ENCODE measurements around the gene SREBF1. TPM values are rescaled to one million over a fixed set of nuclear protein-coding genes. Genes with fewer than 3 reads are reported as not detected.
A peak's percentile ranks its signal among the peaks of the same experiment; 100 is the strongest.

SREBF1 gene
- total and polyA plus RNA-seq, 2 experiments from 2014 or later, result 39.6 to 85.3 TPM

- Histone ChIP-seq H3K79me2 (replicated peaks; ENCODE audit: insufficient read depth) (no peaks in the 10 kb centered on the region), H3K4me3 (no peak overlapping the region), H3K36me3 (ENCODE audit: insufficient read depth) (no peaks in the 10 kb centered on the region), H3F3A (replicated peaks; ENCODE audit: low read depth) (no peaks in the 10 kb centered on the region), H3K9me2 (ENCODE audit: insufficient read depth) (no peaks in the 10 kb centered on the region), H3K27me3 (ENCODE audit: insufficient read depth) (no peaks in the 10 kb centered on the region), H2AFZ (no peak overlapping the region), H3K4me1 (ENCODE audit: insufficient read depth) (peaks cover 19% of the 10 kb centered on the region), H3K4me2 (no peak overlapping the region), H3K27ac (ENCODE audit: low read depth) (no peak overlapping the region), H4K20me1 (replicated peaks; ENCODE audit: insufficient read depth) (no peaks in the 10 kb centered on the region)
- H3K4me1 Mint-ChIP-seq, result peaks cover 53% of the 10 kb centered on the region
- no peaks in the 10 kb centered on the region for H3K9me3 Mint-ChIP-seq
- no peak overlapping the region for H3K27ac Mint-ChIP-seq
- no peak for TF ChIP-seq STAT1 (IDR thresholded peaks at IDR 0.05; ENCODE audit: unreplicated experiment)
- no peak for TF ChIP-seq NANOG (IDR thresholded peaks at IDR 0.05; ENCODE audit: borderline replicate concordance)
- TF ChIP-seq CREB1 (CRISPR knock-in tag; IDR thresholded peaks at IDR 0.05; ENCODE audit: low read depth), result no peak
- no peak for TF ChIP-seq POLR2AphosphoS5 (IDR thresholded peaks at IDR 0.05; ENCODE audit: low read depth)
- TF ChIP-seq JUNB (IDR thresholded peaks at IDR 0.05; ENCODE audit: unreplicated experiment), result no peak
- TF ChIP-seq ZNF331 (CRISPR knock-in tag; IDR thresholded peaks at IDR 0.05; ENCODE audit: low read depth), result no peak
- TF ChIP-seq ZNF114 (CRISPR knock-in tag; IDR thresholded peaks at IDR 0.05), result no peak
- ATAC-seq, result peak; percentile 35
- peaks cover 19% of the 10 kb centered on the region for H3K27me3 Mint-ChIP-seq (ENCODE audit: insufficient read depth, low read depth, poor library complexity)
- H3K4me3 Mint-ChIP-seq, result no peak overlapping the region
- DNase-seq (ENCODE audit: low spot score), result peak; percentile 63
- H3K36me3 Mint-ChIP-seq (ENCODE audit: low read depth), result no peaks in the 10 kb centered on the region
Measured at GRCh38 chr17:17849845-17850373, 13.1 kb upstream of the SREBF1 start.

- peaks cover 53% of the 10 kb centered on the region for H3K4me1 Mint-ChIP-seq
- Histone ChIP-seq H3K36me3 (ENCODE audit: insufficient read depth) (no peaks in the 10 kb centered on the region), H3K4me2 (no peak overlapping the region), H2AFZ (no peak overlapping the region), H3K79me2 (replicated peaks; ENCODE audit: insufficient read depth) (no peaks in the 10 kb centered on the region), H3K9me2 (ENCODE audit: insufficient read depth) (no peaks in the 10 kb centered on the region), H3K27me3 (ENCODE audit: insufficient read depth) (no peaks in the 10 kb centered on the region), H3F3A (replicated peaks; ENCODE audit: low read depth) (no peaks in the 10 kb centered on the region), H3K4me1 (ENCODE audit: insufficient read depth) (peaks cover 19% of the 10 kb centered on the region), H4K20me1 (replicated peaks; ENCODE audit: insufficient read depth) (no peaks in the 10 kb centered on the region), H3K27ac (ENCODE audit: low read depth) (no peak overlapping the region), H3K4me3 (no peak overlapping the region)
- ATAC-seq, result peak; percentile 6; the same call in 2 of the 3 replicates
- H3K27ac Mint-ChIP-seq, result no peak overlapping the region
- DNase-seq (ENCODE audit: low spot score), result no peak
- no peaks in the 10 kb centered on the region for H3K9me3 Mint-ChIP-seq
- peaks cover 19% of the 10 kb centered on the region for H3K27me3 Mint-ChIP-seq (ENCODE audit: insufficient read depth, low read depth, poor library complexity)
- no peak overlapping the region for H3K4me3 Mint-ChIP-seq
- no peaks in the 10 kb centered on the region for H3K36me3 Mint-ChIP-seq (ENCODE audit: low read depth)
- TF ChIP-seq EZH2phosphoT487 (IDR thresholded peaks at IDR 0.05; ENCODE audit: unreplicated experiment), result no peak
- no peak for TF ChIP-seq REST (IDR thresholded peaks at IDR 0.05; ENCODE audit: unreplicated experiment)
- TF ChIP-seq, protein P1, sequence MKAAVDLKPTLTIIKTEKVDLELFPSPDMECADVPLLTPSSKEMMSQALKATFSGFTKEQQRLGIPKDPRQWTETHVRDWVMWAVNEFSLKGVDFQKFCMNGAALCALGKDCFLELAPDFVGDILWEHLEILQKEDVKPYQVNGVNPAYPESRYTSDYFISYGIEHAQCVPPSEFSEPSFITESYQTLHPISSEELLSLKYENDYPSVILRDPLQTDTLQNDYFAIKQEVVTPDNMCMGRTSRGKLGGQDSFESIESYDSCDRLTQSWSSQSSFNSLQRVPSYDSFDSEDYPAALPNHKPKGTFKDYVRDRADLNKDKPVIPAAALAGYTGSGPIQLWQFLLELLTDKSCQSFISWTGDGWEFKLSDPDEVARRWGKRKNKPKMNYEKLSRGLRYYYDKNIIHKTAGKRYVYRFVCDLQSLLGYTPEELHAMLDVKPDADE (IDR thresholded peaks at IDR 0.05), result no peak
- TF ChIP-seq ZNF331 (CRISPR knock-in tag; IDR thresholded peaks at IDR 0.05; ENCODE audit: low read depth), result no peak
- TF ChIP-seq JUNB (IDR thresholded peaks at IDR 0.05; ENCODE audit: unreplicated experiment), result no peak
- TF ChIP-seq EZH2 (IDR thresholded peaks at IDR 0.05; ENCODE audit: low read depth, unreplicated experiment), result no peak
Measured at GRCh38 chr17:17849147-17849820, 12.5 kb upstream of the SREBF1 start.
